GM21360 (cell line): ENCODE results near the gene PLPPR5.

Experiments used
- ATAC-seq: cut with Tn5 transposase; IDR thresholded peaks from one replicate; pipeline ENCODE4 v1.9.1; 2021; ENCODE audit warnings: mild to moderate bottlenecking, moderate library complexity; ENCODE audit not compliant: unreplicated experiment

The PLPPR5 gene

GRCh38 chr1:98969798-98970490 lies 34.7 kb downstream of the PLPPR5 start:
- ATAC-seq: no peak

- no peak for ATAC-seq
Measured at GRCh38 chr1:98967122-98967521, 37.5 kb downstream of the PLPPR5 start.

GRCh38 chr1:98965394-98965793 lies 39.3 kb downstream of the PLPPR5 start:
- ATAC-seq: no peak

GRCh38 chr1:98964198-98964597 lies 40.5 kb downstream of the PLPPR5 start:
- no peak for ATAC-seq

GRCh38 chr1:98963064-98963758 lies 41.5 kb downstream of the PLPPR5 start:
- no peak for ATAC-seq

- no peak for ATAC-seq
Measured at GRCh38 chr1:98962156-98962555, 42.5 kb downstream of the PLPPR5 start.

GRCh38 chr1:98949621-98950020 lies 55.0 kb downstream of the PLPPR5 start:
- no peak for ATAC-seq

- no peak for ATAC-seq
Measured at GRCh38 chr1:98949166-98949565, 55.5 kb downstream of the PLPPR5 start.

GRCh38 chr1:98947071-98947470 lies 57.6 kb downstream of the PLPPR5 start:
- no peak for ATAC-seq

- no peak for ATAC-seq
Measured at GRCh38 chr1:98940722-98941079, 64.0 kb downstream of the PLPPR5 start.

- ATAC-seq: no peak
Measured at GRCh38 chr1:98940069-98940721, 64.5 kb downstream of the PLPPR5 start.

- ATAC-seq: no peak
Measured at GRCh38 chr1:98939471-98939870, 65.2 kb downstream of the PLPPR5 start.

- no peak for ATAC-seq
Measured at GRCh38 chr1:98937347-98937746, 67.3 kb downstream of the PLPPR5 start.

- no peak for ATAC-seq
Measured at GRCh38 chr1:98932184-98932583, 72.5 kb downstream of the PLPPR5 start.

GRCh38 chr1:98931128-98931835 lies 73.4 kb downstream of the PLPPR5 start:
- no peak for ATAC-seq

GRCh38 chr1:98929437-98929836 lies 75.2 kb downstream of the PLPPR5 start:
- no peak for ATAC-seq

- no peak for ATAC-seq
Measured at GRCh38 chr1:98926597-98926996, 78.1 kb downstream of the PLPPR5 start.

- ATAC-seq: no peak
Measured at GRCh38 chr1:98924977-98925376, 79.7 kb downstream of the PLPPR5 start.

GRCh38 chr1:98923667-98924066 lies 81.0 kb downstream of the PLPPR5 start:
- ATAC-seq: no peak

- ATAC-seq: no peak
Measured at GRCh38 chr1:98921817-98922216, 82.8 kb downstream of the PLPPR5 start.

GRCh38 chr1:98920441-98921110 lies 84.1 kb downstream of the PLPPR5 start:
- no peak for ATAC-seq
